Activated CD4-positive, alpha-beta memory T cell treated with anti-CD3 and anti-CD28 coated beads for 36 hours (primary cell): ENCODE results near the gene CDS1. TPM values are rescaled to one million over a fixed set of nuclear protein-coding genes. Genes with fewer than 3 reads are reported as not detected.
"Not testable (repeated sequence)": the region's sequence is repeated elsewhere in the genome, so short reads cannot be mapped to it uniquely, and the experiment has no call there.

Experiments used
- CTCF ChIA-PET: fragments of 350-600 bp; sonication (Branson Sonifier 250); formaldehyde crosslinking; loops from one replicate; lab custom pipeline; 2021; ENCODE audit warnings: antibody characterized with exemption, inconsistent platforms; lab: Charles Lee
- POLR2A ChIA-PET: fragments of 350-600 bp; sonication (Branson Sonifier 250); formaldehyde crosslinking; loops from one replicate; lab custom pipeline; 2021; ENCODE audit warnings: antibody characterized with exemption; lab: Charles Lee
- DNase-seq: peaks from one replicate; pipeline ENCODE4 v3.0.0-alpha.2; 2020
- H3K27ac Mint-ChIP-seq: one replicate; pipeline ENCODE4 v1.8.0; 2021; ENCODE audit warnings: mixed read lengths
- H3K27me3 Mint-ChIP-seq: one replicate; pipeline ENCODE4 v1.8.0; 2021; ENCODE audit warnings: mixed read lengths
- H3K36me3 Mint-ChIP-seq: one replicate; pipeline ENCODE4 v1.8.0; 2021; ENCODE audit warnings: mixed read lengths
- H3K4me1 Mint-ChIP-seq: one replicate; pipeline ENCODE4 v1.8.0; 2021; ENCODE audit warnings: low read depth, mixed read lengths
- H3K4me3 Mint-ChIP-seq: one replicate; pipeline ENCODE4 v1.8.0; 2021; ENCODE audit warnings: mild to moderate bottlenecking, mixed read lengths
- H3K9me3 Mint-ChIP-seq: one replicate; pipeline ENCODE4 v1.8.0; 2021; ENCODE audit warnings: mixed read lengths
- intact Hi-C: fragments of 100-400 bp; cut with micrococcal nuclease; formaldehyde crosslinking; loops from one replicate; pipeline ENCODE4 v1.15.1; 2023
- total RNA-seq, 2 experiments: library from RNA; stranded (reverse); gene quantifications; one replicate each; pipeline ENCODE4 v1.2.3, GENCODE V29; 2021

The CDS1 gene
- under 1 TPM; 0.17 to 0.24 TPM for total RNA-seq

GRCh38 chr4:84582988-84583875 is at the start of gene CDS1:
CDS1 (plus strand) TSS chr4:84583127; CDS start chr4:84583402, 275 bp downstream.
- H3K36me3 Mint-ChIP-seq: no peaks in the 10 kb centered on the region
- H3K27ac Mint-ChIP-seq: no peak within 1 kb of the TSS
- ChIA-PET POLR2A (no interaction called here), CTCF (interaction anchor here (0.9 kb wide), 1 partner anchor 13 kb away, joined by 3 read pairs; no protein-coding TSS in a partner anchor)
- DNase-seq: peak; percentile 24
- H3K4me3 Mint-ChIP-seq: peak within 1 kb of the TSS; percentile 75
- peaks cover 40% of the 10 kb centered on the region for H3K27me3 Mint-ChIP-seq
- no peaks in the 10 kb centered on the region for H3K9me3 Mint-ChIP-seq
- H3K4me1 Mint-ChIP-seq: peaks cover 17% of the 10 kb centered on the region
- intact Hi-C loops: loop anchor here (2.0 to 5.0 kb wide), 4 partner anchors 86 to 388 kb away; partner anchors contain the start of gene NKX6-1

GRCh38 chr4:84535901-84536300 is 47.0 kb upstream of the CDS1 start:
- CTCF ChIA-PET: no interaction called here
- no peaks in the 10 kb centered on the region for H3K9me3 Mint-ChIP-seq

GRCh38 chr4:84545093-84545492 is 37.8 kb upstream of the CDS1 start:
- intact Hi-C loops: no loop called here
- DNase-seq: no peak
- Mint-ChIP-seq H3K4me1 (no peaks in the 10 kb centered on the region), H3K4me3 (no peak overlapping the region), H3K27me3 (peaks cover 4% of the 10 kb centered on the region), H3K27ac (no peak overlapping the region), H3K9me3 (no peaks in the 10 kb centered on the region), H3K36me3 (no peaks in the 10 kb centered on the region)
- POLR2A ChIA-PET: no interaction called here
- CTCF ChIA-PET: no interaction called here

More at GRCh38 chr4:84535901-84536300, 47.0 kb upstream of the CDS1 start:
- peaks cover 22% of the 10 kb centered on the region for H3K27me3 Mint-ChIP-seq
- no peak overlapping the region for H3K4me3 Mint-ChIP-seq
- no peaks in the 10 kb centered on the region for H3K36me3 Mint-ChIP-seq
- intact Hi-C loops: no loop called here
- no peak overlapping the region for H3K27ac Mint-ChIP-seq
- DNase-seq: no peak
- H3K4me1 Mint-ChIP-seq: no peaks in the 10 kb centered on the region
- POLR2A ChIA-PET: no interaction called here

GRCh38 chr4:84547211-84547610 is 35.7 kb upstream of the CDS1 start:
- H3K36me3 Mint-ChIP-seq: no peaks in the 10 kb centered on the region
- H3K9me3 Mint-ChIP-seq: no peaks in the 10 kb centered on the region
- H3K27me3 Mint-ChIP-seq: peaks cover 3% of the 10 kb centered on the region
- no peak overlapping the region for H3K4me3 Mint-ChIP-seq
- no peak for DNase-seq
- ChIA-PET POLR2A (no interaction called here), CTCF (no interaction called here)
- intact Hi-C loops: no loop called here
- H3K4me1 Mint-ChIP-seq: no peaks in the 10 kb centered on the region
- H3K27ac Mint-ChIP-seq: no peak overlapping the region

- H3K4me1 Mint-ChIP-seq, H3K36me3 Mint-ChIP-seq, POLR2A ChIA-PET, H3K27ac Mint-ChIP-seq, H3K4me3 Mint-ChIP-seq, H3K27me3 Mint-ChIP-seq, H3K9me3 Mint-ChIP-seq, CTCF ChIA-PET, DNase-seq, intact Hi-C loops: not testable (repeated sequence)
Measured at GRCh38 chr4:84549191-84549590, 33.7 kb upstream of the CDS1 start.

- ChIA-PET POLR2A (no interaction called here), CTCF (no interaction called here)
- DNase-seq: no peak
- Mint-ChIP-seq H3K36me3 (no peaks in the 10 kb centered on the region), H3K27ac (no peak overlapping the region), H3K4me3 (no peak overlapping the region), H3K4me1 (no peaks in the 10 kb centered on the region), H3K27me3 (peaks cover 13% of the 10 kb centered on the region), H3K9me3 (no peaks in the 10 kb centered on the region)
- intact Hi-C loops: no loop called here
Measured at GRCh38 chr4:84562156-84562555, 20.8 kb upstream of the CDS1 start.

GRCh38 chr4:84563002-84563401 is 19.9 kb upstream of the CDS1 start:
- H3K4me1 Mint-ChIP-seq: no peaks in the 10 kb centered on the region
- ChIA-PET POLR2A (no interaction called here), CTCF (interaction anchor here (1.1 kb wide), 1 partner anchor 16 kb away, joined by 3 read pairs; no protein-coding TSS in a partner anchor)
- H3K27me3 Mint-ChIP-seq: peaks cover 13% of the 10 kb centered on the region
- intact Hi-C loops: no loop called here
- H3K27ac Mint-ChIP-seq: no peak overlapping the region
- no peaks in the 10 kb centered on the region for H3K9me3 Mint-ChIP-seq
- no peak overlapping the region for H3K4me3 Mint-ChIP-seq
- no peak for DNase-seq
- H3K36me3 Mint-ChIP-seq: no peaks in the 10 kb centered on the region

GRCh38 chr4:84565951-84566350 is 17.0 kb upstream of the CDS1 start:
- CTCF ChIA-PET: no interaction called here
- DNase-seq: no peak
- Mint-ChIP-seq H3K9me3 (no peaks in the 10 kb centered on the region), H3K4me3 (no peak overlapping the region), H3K4me1 (no peaks in the 10 kb centered on the region), H3K27me3 (peaks cover 15% of the 10 kb centered on the region), H3K36me3 (no peaks in the 10 kb centered on the region), H3K27ac (no peak overlapping the region)
- intact Hi-C loops: no loop called here
- POLR2A ChIA-PET: no interaction called here

GRCh38 chr4:84568496-84568895 is 14.4 kb upstream of the CDS1 start:
- Mint-ChIP-seq H3K4me3 (no peak overlapping the region), H3K4me1 (peaks cover 4% of the 10 kb centered on the region), H3K9me3 (no peaks in the 10 kb centered on the region), H3K36me3 (no peaks in the 10 kb centered on the region), H3K27ac (no peak overlapping the region), H3K27me3 (peaks cover 15% of the 10 kb centered on the region)
- DNase-seq: no peak
- intact Hi-C loops: no loop called here
- CTCF ChIA-PET: no interaction called here
- POLR2A ChIA-PET: no interaction called here

- Mint-ChIP-seq H3K27ac (no peak overlapping the region), H3K4me1 (peaks cover 9% of the 10 kb centered on the region), H3K36me3 (no peaks in the 10 kb centered on the region), H3K4me3 (no peak overlapping the region), H3K9me3 (no peaks in the 10 kb centered on the region), H3K27me3 (peaks cover 15% of the 10 kb centered on the region)
- CTCF ChIA-PET: no interaction called here
- POLR2A ChIA-PET: no interaction called here
- DNase-seq: no peak
- intact Hi-C loops: no loop called here
Measured at GRCh38 chr4:84569009-84569408, 13.9 kb upstream of the CDS1 start.

- Mint-ChIP-seq H3K27me3 (peaks cover 7% of the 10 kb centered on the region), H3K4me3 (no peak overlapping the region), H3K9me3 (no peaks in the 10 kb centered on the region), H3K27ac (no peak overlapping the region), H3K4me1 (peaks cover 11% of the 10 kb centered on the region), H3K36me3 (no peaks in the 10 kb centered on the region)
- intact Hi-C loops: no loop called here
- ChIA-PET CTCF (no interaction called here), POLR2A (no interaction called here)
- peak; percentile 14 for DNase-seq
Measured at GRCh38 chr4:84573385-84574068, 9.4 kb upstream of the CDS1 start.

- CTCF ChIA-PET: no interaction called here
- intact Hi-C loops: no loop called here
Measured at GRCh38 chr4:84574069-84574720, 8.7 kb upstream of the CDS1 start.

More at GRCh38 chr4:84574069-84574720, 8.7 kb upstream of the CDS1 start:
- H3K4me3 Mint-ChIP-seq: no peak overlapping the region
- no peak for DNase-seq
- no peak overlapping the region for H3K27ac Mint-ChIP-seq
- peaks cover 2% of the 10 kb centered on the region for H3K27me3 Mint-ChIP-seq
- H3K36me3 Mint-ChIP-seq: no peaks in the 10 kb centered on the region
- H3K4me1 Mint-ChIP-seq: peaks cover 11% of the 10 kb centered on the region
- H3K9me3 Mint-ChIP-seq: no peaks in the 10 kb centered on the region
- POLR2A ChIA-PET: no interaction called here
